HG02970 (cell line): ENCODE results near the gene CCR5AS.

ENCODE experiments used
- ATAC-seq: cut with Tn5 transposase; IDR thresholded peaks from one replicate; pipeline ENCODE4 v1.9.1; 2021; ENCODE audit warnings: mild to moderate bottlenecking, moderate library complexity, moderate number of reproducible peaks; ENCODE audit not compliant: unreplicated experiment, low FRiP score

The CCR5AS gene

DNA sequence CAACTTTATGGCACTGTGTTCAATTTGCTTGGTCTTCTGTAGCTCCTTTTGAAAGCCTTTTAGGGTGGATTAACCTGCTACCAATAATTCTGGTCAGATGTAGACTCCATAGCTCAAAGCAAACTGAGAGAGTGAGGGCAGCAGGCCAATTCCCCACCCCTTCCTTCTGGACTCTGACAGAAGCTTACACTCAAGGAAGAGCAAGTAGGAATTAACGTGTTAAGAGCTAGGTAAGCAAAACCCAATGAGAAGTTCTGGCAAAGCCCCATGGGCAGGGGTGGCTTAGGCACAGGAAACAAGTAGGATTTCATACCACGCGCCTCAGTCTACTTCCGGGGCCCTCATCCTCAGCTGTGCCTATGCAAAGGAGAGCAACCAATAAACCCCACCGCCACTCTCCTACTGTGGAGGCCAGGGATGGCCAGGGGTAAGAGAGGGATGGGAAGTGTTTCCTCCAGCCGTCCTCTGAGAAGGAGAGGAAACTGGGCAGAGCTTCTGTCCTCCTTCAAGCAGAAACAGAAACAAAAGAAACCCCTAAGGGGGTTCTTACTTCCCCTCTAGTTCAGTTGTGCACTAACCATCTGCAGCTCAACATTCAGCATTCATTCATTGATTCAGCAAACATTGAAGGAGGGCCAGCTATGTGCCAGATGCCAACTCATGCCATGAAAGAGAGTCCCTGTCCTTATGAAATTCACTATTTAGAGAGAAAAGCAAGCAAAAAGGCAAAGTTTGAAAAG, 23.5 kb downstream of the CCR5AS start:
- ATAC-seq, result no peak

DNA sequence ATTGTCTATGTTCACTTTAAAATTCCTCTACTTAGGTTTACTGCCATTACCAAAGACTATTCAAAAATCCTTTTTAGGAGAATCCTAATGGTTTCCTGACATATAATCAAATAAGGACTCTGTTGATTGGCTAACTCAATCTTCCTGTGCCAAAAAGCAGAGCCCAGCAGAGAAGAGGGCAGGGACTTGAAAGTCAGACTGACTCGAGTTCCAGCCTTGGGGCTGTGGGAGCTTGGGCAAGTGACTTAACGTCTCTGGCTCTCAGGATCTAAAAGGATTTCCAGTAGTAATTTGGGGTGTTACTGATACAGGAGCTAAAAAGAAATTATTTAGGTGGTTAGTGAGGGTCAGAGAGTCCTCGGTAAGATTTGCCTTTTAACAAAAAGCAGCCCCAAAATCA, 25.2 kb downstream of the CCR5AS start:
- no peak for ATAC-seq

DNA sequence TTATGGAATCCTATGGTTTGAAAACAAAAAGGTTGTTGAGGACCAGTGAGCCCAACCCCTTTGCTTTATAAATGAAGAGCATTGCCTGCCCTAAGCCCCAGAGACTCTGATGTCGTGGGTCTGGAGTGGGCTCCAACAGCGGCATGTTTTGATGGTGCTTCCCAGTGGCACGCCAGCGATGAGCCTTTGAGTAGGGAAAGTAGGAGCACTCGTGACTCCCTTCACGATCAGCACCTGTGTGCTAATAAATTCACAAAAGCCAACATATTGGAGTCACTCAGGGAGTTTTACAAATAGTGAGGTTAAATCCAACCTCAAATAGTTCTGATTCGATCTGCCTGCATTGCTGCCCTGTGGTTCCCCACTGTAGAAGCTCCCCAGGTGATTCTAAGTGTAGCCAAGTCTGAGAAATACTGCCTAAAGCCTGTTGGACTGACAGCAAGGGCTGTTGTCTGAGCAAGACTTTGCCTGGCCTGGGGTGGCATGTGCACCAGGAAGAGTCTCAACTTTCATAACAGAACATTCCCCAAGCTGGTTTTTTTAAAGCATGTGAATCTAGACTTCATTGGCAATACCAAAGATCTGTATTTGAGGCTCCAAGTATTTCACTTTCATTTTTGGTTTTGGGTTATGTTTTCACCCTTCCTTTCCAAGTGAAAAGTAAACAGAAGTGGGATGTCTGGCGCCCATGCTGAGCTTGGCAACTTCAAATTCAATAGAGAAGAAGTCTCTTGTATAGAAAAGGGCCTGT, 26.2 kb downstream of the CCR5AS start:
- no peak for ATAC-seq

DNA sequence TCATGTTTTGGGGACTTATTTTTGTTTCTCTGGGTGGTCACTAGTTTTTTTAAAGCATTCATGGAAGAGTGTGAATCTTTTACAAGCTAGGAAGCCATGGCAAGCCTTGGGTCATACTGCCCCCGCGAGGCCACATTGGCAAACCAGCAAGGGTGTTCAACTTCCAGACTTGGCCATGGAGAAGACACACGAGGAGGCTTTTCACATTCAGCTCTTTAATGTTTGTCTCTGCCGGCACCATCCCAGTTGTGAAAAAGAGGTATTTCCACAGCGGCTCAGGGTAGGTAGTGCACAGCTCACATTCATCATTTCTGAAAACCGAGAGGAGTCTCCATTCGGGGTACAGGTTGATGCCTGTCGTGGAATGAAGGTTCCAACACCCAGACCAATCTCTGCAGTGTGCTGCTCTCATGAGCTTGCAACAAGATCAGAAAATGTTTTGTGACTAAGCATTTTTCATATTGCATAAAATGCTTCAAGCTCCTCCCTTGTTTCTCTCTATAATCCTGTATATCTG, 28.4 kb downstream of the CCR5AS start:
- ATAC-seq, result no peak

DNA sequence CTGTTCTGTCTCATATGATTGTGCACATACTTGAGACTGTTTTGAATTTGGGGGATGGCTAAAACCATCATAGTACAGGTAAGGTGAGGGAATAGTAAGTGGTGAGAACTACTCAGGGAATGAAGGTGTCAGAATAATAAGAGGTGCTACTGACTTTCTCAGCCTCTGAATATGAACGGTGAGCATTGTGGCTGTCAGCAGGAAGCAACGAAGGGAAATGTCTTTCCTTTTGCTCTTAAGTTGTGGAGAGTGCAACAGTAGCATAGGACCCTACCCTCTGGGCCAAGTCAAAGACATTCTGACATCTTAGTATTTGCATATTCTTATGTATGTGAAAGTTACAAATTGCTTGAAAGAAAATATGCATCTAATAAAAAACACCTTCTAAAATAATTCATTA, 31.1 kb downstream of the CCR5AS start:
- no peak for ATAC-seq

DNA sequence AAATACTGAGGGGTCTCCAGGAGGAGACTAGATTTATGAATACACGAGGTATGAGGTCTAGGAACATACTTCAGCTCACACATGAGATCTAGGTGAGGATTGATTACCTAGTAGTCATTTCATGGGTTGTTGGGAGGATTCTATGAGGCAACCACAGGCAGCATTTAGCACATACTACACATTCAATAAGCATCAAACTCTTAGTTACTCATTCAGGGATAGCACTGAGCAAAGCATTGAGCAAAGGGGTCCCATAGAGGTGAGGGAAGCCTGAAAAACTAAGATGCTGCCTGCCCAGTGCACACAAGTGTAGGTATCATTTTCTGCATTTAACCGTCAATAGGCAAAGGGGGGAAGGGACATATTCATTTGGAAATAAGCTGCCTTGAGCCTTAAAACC, 31.6 kb downstream of the CCR5AS start:
- ATAC-seq, result no peak

DNA sequence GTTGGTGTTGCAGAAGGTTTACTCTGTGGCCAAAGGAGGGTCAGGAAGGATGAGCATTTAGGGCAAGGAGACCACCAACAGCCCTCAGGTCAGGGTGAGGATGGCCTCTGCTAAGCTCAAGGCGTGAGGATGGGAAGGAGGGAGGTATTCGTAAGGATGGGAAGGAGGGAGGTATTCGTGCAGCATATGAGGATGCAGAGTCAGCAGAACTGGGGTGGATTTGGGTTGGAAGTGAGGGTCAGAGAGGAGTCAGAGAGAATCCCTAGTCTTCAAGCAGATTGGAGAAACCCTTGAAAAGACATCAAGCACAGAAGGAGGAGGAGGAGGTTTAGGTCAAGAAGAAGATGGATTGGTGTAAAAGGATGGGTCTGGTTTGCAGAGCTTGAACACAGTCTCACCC, 32.1 kb downstream of the CCR5AS start:
- ATAC-seq, result no peak

DNA sequence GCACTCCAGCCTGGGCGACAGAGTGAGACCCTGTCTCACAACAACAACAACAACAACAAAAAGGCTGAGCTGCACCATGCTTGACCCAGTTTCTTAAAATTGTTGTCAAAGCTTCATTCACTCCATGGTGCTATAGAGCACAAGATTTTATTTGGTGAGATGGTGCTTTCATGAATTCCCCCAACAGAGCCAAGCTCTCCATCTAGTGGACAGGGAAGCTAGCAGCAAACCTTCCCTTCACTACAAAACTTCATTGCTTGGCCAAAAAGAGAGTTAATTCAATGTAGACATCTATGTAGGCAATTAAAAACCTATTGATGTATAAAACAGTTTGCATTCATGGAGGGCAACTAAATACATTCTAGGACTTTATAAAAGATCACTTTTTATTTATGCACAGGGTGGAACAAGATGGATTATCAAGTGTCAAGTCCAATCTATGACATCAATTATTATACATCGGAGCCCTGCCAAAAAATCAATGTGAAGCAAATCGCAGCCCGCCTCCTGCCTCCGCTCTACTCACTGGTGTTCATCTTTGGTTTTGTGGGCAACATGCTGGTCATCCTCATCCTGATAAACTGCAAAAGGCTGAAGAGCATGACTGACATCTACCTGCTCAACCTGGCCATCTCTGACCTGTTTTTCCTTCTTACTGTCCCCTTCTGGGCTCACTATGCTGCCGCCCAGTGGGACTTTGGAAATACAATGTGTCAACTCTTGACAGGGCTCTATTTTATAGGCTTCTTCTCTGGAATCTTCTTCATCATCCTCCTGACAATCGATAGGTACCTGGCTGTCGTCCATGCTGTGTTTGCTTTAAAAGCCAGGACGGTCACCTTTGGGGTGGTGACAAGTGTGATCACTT, 34.1 kb downstream of the CCR5AS start:
- ATAC-seq, result no peak

DNA sequence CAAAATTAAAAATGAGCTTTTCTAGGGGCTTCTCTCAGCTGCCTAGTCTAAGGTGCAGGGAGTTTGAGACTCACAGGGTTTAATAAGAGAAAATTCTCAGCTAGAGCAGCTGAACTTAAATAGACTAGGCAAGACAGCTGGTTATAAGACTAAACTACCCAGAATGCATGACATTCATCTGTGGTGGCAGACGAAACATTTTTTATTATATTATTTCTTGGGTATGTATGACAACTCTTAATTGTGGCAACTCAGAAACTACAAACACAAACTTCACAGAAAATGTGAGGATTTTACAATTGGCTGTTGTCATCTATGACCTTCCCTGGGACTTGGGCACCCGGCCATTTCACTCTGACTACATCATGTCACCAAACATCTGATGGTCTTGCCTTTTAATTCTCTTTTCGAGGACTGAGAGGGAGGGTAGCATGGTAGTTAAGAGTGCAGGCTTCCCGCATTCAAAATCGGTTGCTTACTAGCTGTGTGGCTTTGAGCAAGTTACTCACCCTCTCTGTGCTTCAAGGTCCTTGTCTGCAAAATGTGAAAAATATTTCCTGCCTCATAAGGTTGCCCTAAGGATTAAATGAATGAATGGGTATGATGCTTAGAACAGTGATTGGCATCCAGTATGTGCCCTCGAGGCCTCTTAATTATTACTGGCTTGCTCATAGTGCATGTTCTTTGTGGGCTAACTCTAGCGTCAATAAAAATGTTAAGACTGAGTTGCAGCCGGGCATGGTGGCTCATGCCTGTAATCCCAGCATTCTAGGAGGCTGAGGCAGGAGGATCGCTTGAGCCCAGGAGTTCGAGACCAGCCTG, 35.1 kb downstream of the CCR5AS start:
- no peak for ATAC-seq

DNA sequence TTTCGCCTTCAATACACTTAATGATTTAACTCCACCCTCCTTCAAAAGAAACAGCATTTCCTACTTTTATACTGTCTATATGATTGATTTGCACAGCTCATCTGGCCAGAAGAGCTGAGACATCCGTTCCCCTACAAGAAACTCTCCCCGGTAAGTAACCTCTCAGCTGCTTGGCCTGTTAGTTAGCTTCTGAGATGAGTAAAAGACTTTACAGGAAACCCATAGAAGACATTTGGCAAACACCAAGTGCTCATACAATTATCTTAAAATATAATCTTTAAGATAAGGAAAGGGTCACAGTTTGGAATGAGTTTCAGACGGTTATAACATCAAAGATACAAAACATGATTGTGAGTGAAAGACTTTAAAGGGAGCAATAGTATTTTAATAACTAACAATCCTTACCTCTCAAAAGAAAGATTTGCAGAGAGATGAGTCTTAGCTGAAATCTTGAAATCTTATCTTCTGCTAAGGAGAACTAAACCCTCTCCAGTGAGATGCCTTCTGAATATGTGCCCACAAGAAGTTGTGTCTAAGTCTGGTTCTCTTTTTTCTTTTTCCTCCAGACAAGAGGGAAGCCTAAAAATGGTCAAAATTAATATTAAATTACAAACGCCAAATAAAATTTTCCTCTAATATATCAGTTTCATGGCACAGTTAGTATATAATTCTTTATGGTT, 35.9 kb downstream of the CCR5AS start, which contains the start of gene CCR5:
Gene CCR5 (plus strand): TSS at position 108 of the 680 bp plus-strand sequence. CDS start 1,957 bp downstream, outside the sequence.
- no peak for ATAC-seq

DNA sequence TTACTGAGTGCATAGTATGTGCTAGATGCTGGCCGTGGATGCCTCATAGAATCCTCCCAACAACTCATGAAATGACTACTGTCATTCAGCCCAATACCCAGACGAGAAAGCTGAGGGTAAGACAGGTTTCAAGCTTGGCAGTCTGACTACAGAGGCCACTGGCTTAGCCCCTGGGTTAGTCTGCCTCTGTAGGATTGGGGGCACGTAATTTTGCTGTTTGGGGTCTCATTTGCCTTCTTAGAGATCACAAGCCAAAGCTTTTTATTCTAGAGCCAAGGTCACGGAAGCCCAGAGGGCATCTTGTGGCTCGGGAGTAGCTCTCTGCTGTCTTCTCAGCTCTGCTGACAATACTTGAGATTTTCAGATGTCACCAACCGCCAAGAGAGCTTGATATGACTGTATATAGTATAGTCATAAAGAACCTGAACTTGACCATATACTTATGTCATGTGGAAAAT, 37.2 kb downstream of the CCR5AS start:
- no peak for ATAC-seq

DNA sequence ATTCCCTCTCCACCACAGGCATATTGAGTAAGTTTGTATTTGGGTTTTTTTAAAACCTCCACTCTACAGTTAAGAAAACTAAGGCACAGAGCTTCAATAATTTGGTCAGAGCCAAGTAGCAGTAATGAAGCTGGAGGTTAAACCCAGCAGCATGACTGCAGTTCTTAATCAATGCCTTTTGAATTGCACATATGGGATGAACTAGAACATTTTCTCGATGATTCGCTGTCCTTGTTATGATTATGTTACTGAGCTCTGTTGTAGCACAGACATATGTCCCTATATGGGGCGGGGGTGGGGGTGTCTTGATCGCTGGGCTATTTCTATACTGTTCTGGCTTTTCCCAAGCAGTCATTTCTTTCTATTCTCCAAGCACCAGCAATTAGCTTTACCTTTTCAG, 37.7 kb downstream of the CCR5AS start:
- no peak for ATAC-seq

DNA sequence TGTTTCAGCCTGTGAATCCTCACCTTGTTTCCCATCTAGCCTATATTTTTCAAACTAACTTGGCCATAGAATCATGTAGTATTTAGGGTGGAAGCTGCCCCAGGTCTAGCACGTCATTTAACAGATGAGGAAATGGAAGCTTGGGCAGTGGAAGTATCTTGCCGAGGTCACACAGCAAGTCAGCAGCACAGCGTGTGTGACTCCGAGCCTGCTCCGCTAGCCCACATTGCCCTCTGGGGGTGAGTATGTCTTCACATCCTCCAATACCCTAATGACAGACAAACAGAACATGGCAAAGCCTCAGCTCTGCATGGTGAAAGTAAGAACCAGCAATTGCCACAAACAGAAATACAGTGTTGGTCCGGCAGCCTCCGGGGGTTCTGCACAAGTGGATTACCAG, 38.3 kb downstream of the CCR5AS start:
- ATAC-seq, result no peak

DNA sequence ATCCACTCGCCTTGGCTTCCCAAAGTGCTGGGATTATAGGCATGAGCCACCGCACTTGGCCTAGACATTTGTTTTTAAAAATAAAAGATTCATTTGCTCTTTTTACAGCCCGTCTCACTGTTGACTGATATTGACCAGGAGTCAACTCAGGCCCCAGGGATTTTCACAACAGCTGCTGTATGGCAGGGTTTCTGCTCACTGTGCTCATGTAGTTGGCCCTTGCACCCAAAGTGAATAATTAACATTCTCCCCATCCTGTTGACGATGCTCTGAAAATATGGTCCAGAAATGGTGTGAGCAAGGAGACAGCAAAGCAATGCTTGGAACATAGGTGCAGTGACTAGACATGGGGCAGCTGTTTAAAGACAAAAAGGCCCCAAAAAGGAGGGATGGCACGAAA, 39.1 kb downstream of the CCR5AS start:
- ATAC-seq, result no peak

DNA sequence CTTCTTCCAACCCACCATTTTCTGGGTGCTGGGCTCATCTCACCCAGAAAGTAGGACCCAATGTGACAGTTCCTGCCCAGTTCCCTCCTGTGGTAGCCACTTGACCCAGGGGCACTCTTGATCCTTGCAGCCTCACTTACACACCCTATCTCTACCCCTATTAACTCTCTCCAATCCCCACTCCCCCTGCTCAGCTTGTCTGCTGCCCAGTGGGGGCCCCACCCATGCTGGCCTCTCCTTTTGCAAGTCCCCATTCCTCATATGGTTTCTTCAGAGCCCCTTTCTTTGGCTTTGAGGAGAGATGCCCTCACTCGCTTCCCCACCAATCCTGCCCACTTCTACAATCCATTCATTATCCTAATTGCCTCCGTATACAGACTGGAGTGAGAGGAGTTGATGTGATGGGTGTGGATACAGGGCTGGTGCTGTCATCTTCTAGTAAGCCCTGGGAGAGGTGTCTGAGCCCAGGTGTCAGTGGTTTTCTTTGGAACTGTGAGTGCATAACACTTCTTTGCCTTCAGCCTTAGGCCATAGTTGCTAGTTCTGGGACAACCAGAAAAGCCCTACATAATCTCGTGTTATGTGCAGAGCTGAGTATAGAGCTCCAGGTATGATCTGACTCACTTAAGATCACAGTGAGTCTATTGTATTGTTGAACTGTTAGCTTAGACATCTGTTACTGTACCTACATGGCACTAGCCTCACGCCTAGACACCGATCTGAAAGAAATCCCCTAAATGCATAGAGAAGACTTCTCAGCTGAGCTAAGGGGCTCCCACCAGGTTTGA, 40.9 kb downstream of the CCR5AS start:
- ATAC-seq, result no peak

DNA sequence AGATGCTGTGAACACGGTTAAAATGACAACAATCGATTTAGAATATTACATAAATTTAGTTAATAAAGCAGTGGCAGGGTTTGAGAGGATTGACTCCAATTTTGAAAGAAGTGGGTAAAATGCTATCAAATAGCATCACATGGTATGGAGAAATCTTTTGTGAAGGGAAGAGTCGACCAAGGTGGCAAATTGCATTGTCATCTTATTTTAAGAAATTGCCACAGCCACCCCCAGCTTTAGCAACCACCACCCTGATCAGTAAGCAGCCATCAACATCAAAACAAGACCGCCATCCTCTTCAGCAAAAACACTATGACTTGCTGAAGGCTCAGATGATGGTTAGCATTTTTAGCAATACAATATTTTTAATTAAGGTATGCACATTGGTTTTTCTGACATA, 41.8 kb downstream of the CCR5AS start:
- ATAC-seq, result no peak

DNA sequence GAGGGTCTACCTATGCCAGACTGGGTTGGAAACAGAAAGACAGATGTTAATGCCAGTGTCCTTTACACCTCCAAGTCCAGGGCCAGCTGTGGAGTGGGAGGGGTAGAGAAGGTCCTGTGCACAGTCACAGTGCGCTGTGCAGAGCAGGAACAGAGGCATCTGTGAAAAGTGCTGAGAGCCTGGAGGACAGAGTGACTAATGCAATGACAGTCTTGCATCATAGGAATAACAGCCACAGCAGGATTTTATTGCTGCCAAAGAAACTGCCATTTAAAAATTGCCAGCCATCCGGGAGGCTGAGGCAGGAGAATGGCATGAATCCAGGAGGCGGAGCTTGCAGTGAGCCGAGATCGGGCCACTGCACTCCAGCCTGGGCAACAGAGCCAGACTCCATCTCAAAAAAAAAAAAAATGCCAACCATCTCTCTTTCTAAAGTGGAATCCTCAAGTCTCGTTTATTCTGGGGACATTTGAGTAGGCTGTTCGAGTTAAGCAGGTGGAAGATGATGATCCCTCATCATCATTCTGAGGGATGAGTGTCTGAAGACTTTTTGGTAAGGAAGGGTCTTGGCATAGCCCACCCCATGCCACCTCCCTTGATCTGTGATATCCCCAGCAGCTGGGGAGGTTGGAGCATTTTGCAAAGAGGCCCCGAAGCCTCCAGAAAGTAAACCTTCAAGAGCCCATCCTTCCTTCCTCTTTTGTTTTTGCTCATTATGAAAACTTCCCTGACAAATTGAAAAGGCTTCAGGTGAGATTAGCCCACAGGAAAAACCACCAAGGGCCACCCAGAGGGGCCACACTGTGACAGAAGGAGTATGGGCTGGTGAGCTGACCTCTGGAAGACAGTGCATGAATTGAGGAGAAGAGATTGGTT, 45.2 kb downstream of the CCR5AS start:
- ATAC-seq, result no peak

DNA sequence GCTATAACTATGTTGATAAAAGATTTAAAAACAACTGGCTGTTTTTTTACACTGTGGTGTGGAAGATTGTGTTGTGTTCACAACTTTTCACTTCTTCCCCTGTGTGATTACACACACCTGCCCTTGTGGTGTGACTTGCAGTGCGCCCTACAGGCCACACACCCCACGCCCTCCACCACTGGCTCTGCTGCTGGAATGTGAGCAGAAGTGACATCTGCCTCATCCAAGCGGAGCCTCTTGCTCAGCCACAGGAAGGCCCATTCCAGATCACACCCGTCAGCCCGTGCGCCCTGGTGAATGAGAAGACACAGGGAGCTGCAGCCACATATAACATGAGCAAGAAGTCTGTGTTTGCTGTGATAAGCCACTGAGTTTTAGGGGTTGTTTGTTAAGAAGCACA, 46.0 kb downstream of the CCR5AS start:
- no peak for ATAC-seq
